HL-60 (cell line): ENCODE results near the gene CCR1.

Experiments
- DNase-seq, 2 experiments: peaks; one replicate each; pipeline ENCODE4 v3.0.0-alpha.2; 2010 to 2020; ENCODE audit warnings: low read depth in 1 of 2, low spot score in 1 of 2
- H3K27ac ChIP-seq: fragments of 250-450 bp; sonication (Bioruptor Pico); replicated peaks from 2 replicates; pipeline ENCODE4 v1.5.1; 2020; ENCODE audit warnings: mild to moderate bottlenecking, moderate library complexity
- H3K27me3 ChIP-seq: fragments of 250-450 bp; sonication (Bioruptor Pico); 2 replicates; pipeline ENCODE4 v1.5.1; 2021; ENCODE audit warnings: mild to moderate bottlenecking, moderate library complexity; ENCODE audit not compliant: insufficient read depth, poor library complexity, severe bottlenecking
- H3K4me3 ChIP-seq: replicated peaks from 2 replicates; pipeline ENCODE4 v1.5.1; 2011; ENCODE audit warnings: mild to moderate bottlenecking, control low read depth, low read length; ENCODE audit not compliant: insufficient read depth
- CTCF ChIP-seq: IDR thresholded peaks from one replicate; pipeline ENCODE4 v1.5.1; 2011; ENCODE audit warnings: low read length, control low read depth, inconsistent platforms; ENCODE audit not compliant: insufficient read depth
- GABPA ChIP-seq: IDR thresholded peaks from 2 replicates; pipeline ENCODE4 v1.6.1; 2012; ENCODE audit warnings: low read depth
- POLR2AphosphoS5 ChIP-seq: IDR thresholded peaks from 2 replicates; pipeline ENCODE4 v1.6.1; 2012; ENCODE audit warnings: low read depth
- REST ChIP-seq: IDR thresholded peaks from 2 replicates; pipeline ENCODE4 v1.6.1; 2012; ENCODE audit warnings: low read depth; ENCODE audit not compliant: insufficient replicate concordance
- SPI1 ChIP-seq: IDR thresholded peaks from 2 replicates; pipeline ENCODE4 v1.6.1; 2012; ENCODE audit warnings: low read depth, mild to moderate bottlenecking, borderline replicate concordance
- long read RNA-seq: library from polyadenylated mRNA; unstranded; transcript quantifications from one replicate; pipeline ENCODE4 v2.0.0, GENCODE V29; 2020

CCR1 gene
- long read RNA-seq, transcript CCR1-201 (2 exons, 2,731 nt), result major isoform, 49 of 49 reads
- long read RNA-seq, partial matches to known transcripts, result 0 of 49 reads
- long read RNA-seq, other reads (novel, unspliced or antisense), result 0 of 49 reads

- DNase-seq, result peak; percentile 65 to 88
Observed at GRCh38 chr3:46208167-46208704, at the start of gene CCR1. Gene CCR1 (minus strand): TSS chr3:46208313. CDS start chr3:46204313, 4,000 bp downstream.

GRCh38 chr3:46252980-46253379 is 44.9 kb upstream of the CCR1 start:
- Histone ChIP-seq H3K27me3 (no peaks in the 10 kb centered on the region), H3K27ac (no peak overlapping the region), H3K4me3 (no peak overlapping the region)
- no peak for TF ChIP-seq GABPA
- no peak for TF ChIP-seq SPI1
- TF ChIP-seq POLR2AphosphoS5, result no peak
- TF ChIP-seq CTCF, result no peak
- TF ChIP-seq REST, result no peak
- DNase-seq, result no peak

More at GRCh38 chr3:46208167-46208704, at the start of gene CCR1:
- Histone ChIP-seq H3K4me3 (peak within 1 kb of the TSS; percentile 50), H3K27me3 (no peaks in the 10 kb centered on the region), H3K27ac (peak within 1 kb of the TSS; percentile 83)
- TF ChIP-seq POLR2AphosphoS5, result 0 out of 2 replicates have a peak, but pooled peaks have one; percentile 44
- TF ChIP-seq REST, result no peak
- TF ChIP-seq CTCF, result peak; percentile 88
- TF ChIP-seq SPI1, result 0 out of 2 replicates have a peak, but pooled peaks have one; percentile 17

- Histone ChIP-seq H3K27me3 (no peaks in the 10 kb centered on the region), H3K27ac (no peak overlapping the region), H3K4me3 (no peak overlapping the region)
- TF ChIP-seq GABPA, result no peak
- peak; percentile 10; the same call in 1 of the 2 replicates for TF ChIP-seq SPI1
- TF ChIP-seq REST, result no peak
- TF ChIP-seq POLR2AphosphoS5, result no peak
- peak in 1 of 2 experiments; percentile 59 for DNase-seq
Observed at GRCh38 chr3:46245146-46245545, 37.0 kb upstream of the CCR1 start.
